MCF 10A (cell line): ENCODE measurements around the gene MAGOHB. TPM values are rescaled to one million over a fixed set of nuclear protein-coding genes. Genes with fewer than 3 reads are reported as not detected.
"Not testable (repeated sequence)": the region's sequence is repeated elsewhere in the genome, so short reads cannot be mapped to it uniquely, and the experiment has no call there.

ENCODE experiments used
- BruUV-seq: library from RNA; stranded (reverse); fragments of 400-500 nt; replicated peaks from 2 replicates; lab custom pipeline; 2021; lab: Mats Ljungman, UMichigan
- CTCF ChIA-PET: fragments of 300-600 bp; sonication (Branson Sonifier 250); formaldehyde crosslinking; extraction: SDS; loops from one replicate; lab custom pipeline; 2021; ENCODE audit warnings: antibody characterized with exemption, inconsistent platforms; lab: Yijun Ruan, JAX
- POLR2A ChIA-PET: fragments of 300-600, 350-650 bp; sonication (Branson Sonifier 250); formaldehyde crosslinking; extraction: SDS; loops from one replicate; lab custom pipeline; 2020; ENCODE audit warnings: antibody characterized with exemption, inconsistent platforms; lab: Yijun Ruan, JAX
- DNase-seq: peaks from one replicate; pipeline ENCODE4 v3.0.0-alpha.2; 2018; ENCODE audit not compliant: unreplicated experiment
- H3K27ac Mint-ChIP-seq: one replicate; pipeline ENCODE4 v1.8.0; 2022; ENCODE audit warnings: mild to moderate bottlenecking, low read depth, mixed read lengths; ENCODE audit not compliant: unreplicated experiment
- H3K27me3 Mint-ChIP-seq: one replicate; pipeline ENCODE4 v1.8.0; 2022; ENCODE audit warnings: mixed read lengths; ENCODE audit not compliant: insufficient read depth, unreplicated experiment
- H3K36me3 Mint-ChIP-seq: one replicate; pipeline ENCODE4 v1.8.0; 2022; ENCODE audit warnings: mild to moderate bottlenecking, moderate library complexity, mixed read lengths; ENCODE audit not compliant: insufficient read depth, unreplicated experiment
- H3K4me1 Mint-ChIP-seq: one replicate; pipeline ENCODE4 v1.8.0; 2022; ENCODE audit warnings: mixed read lengths; ENCODE audit not compliant: insufficient read depth, unreplicated experiment
- H3K4me3 Mint-ChIP-seq: one replicate; pipeline ENCODE4 v1.8.0; 2022; ENCODE audit warnings: mild to moderate bottlenecking, moderate library complexity, mixed read lengths; ENCODE audit not compliant: unreplicated experiment
- H3K9me3 Mint-ChIP-seq: one replicate; pipeline ENCODE4 v1.8.0; 2022; ENCODE audit warnings: mixed read lengths; ENCODE audit not compliant: unreplicated experiment
- CTCF ChIP-seq: fragments of 200-600 bp; IDR thresholded peaks from one replicate; pipeline ENCODE4 v1.8.0; 2022; ENCODE audit warnings: antibody characterized with exemption, mild to moderate bottlenecking; ENCODE audit not compliant: unreplicated experiment
- intact Hi-C: fragments of 100-400 bp; cut with micrococcal nuclease; formaldehyde crosslinking; loops from 2 replicates; pipeline ENCODE4 v1.14.1; 2022
- total RNA-seq: library from RNA; stranded (reverse); gene quantifications from 2 replicates; pipeline ENCODE4 v1.2.3, GENCODE V29; 2022

The MAGOHB gene
- total RNA-seq, 1 experiment from 2014 or later = 44.5 TPM

DNA sequence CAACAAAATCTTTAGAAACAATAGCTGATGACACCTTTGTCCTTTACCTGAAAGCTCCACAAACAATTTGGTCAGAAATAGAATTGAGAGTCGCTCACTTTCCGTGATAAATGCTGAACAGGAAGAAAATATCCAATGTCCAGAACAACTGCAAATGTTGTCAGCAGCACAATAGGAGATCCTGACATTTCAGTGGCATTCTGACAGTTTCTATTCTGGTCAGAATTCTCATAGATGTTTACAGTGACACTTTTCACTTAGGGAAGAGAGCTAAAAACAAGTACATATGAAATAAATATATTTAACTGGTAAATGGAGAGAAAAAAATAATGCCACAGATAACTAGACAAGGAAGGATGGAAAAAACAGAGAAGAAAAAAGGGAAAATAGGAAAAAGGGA is 39.1 kb downstream of the MAGOHB start:
- TF ChIP-seq CTCF = no peak
- Mint-ChIP-seq H3K4me3 (no peak overlapping the region), H3K36me3 (no peaks in the 10 kb centered on the region), H3K9me3 (no peaks in the 10 kb centered on the region), H3K4me1 (peaks cover 8% of the 10 kb centered on the region), H3K27me3 (no peaks in the 10 kb centered on the region), H3K27ac (no peak overlapping the region)
- no peak for DNase-seq
- intact Hi-C loops = no loop called here
- POLR2A ChIA-PET = interaction anchor here (0.5 to 0.6 kb wide), 2 partner anchors 143 to 476 kb away, joined by 3 to 4 read pairs; partner anchors contain the start of gene CLEC1A
- CTCF ChIA-PET = interaction anchor here (1.3 kb wide), 1 partner anchor 338 kb away, joined by 3 read pairs; no protein-coding TSS in a partner anchor
- BruUV-seq = no TSS peak

GRCh38 chr12:10572021-10572490 is 41.4 kb downstream of the MAGOHB start:
- H3K4me3 Mint-ChIP-seq, H3K27me3 Mint-ChIP-seq, CTCF ChIA-PET, H3K36me3 Mint-ChIP-seq, POLR2A ChIA-PET, H3K9me3 Mint-ChIP-seq, H3K4me1 Mint-ChIP-seq, intact Hi-C loops, BruUV-seq, H3K27ac Mint-ChIP-seq: not testable (repeated sequence)
- DNase-seq = peak; percentile 86

DNA sequence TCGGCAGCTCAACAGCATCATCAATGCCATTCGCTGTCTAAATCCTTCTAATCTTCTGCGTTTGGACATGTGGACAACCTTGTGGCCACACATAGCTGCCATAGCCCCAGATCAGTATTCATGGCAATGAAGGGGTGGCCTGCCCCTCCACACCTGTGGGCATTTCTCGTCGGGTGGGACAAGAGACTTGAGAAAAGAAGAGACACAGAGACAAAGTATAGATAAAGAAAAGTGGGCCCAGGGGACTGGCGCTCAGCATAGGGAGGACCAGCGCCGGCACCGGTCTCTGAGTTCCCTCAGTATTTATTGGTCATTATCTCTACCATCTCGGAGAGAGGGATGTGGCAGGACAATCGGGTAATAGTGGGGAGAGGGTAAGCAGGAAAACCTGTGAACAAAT is 42.3 kb downstream of the MAGOHB start:
- Mint-ChIP-seq H3K36me3 (no peaks in the 10 kb centered on the region), H3K4me3 (no peak overlapping the region), H3K9me3 (no peaks in the 10 kb centered on the region), H3K4me1 (peaks cover 8% of the 10 kb centered on the region), H3K27me3 (no peaks in the 10 kb centered on the region), H3K27ac (no peak overlapping the region)
- BruUV-seq = no TSS peak
- intact Hi-C loops = no loop called here
- POLR2A ChIA-PET = no interaction called here
- CTCF ChIA-PET = interaction anchor here (0.6 to 1.1 kb wide), 5 partner anchors 9 to 204 kb away, joined by 3 to 5 read pairs (median 3); no protein-coding TSS in a partner anchor
- DNase-seq = no peak
- TF ChIP-seq CTCF = no peak

GRCh38 chr12:10567813-10568212 is 45.6 kb downstream of the MAGOHB start:
- Mint-ChIP-seq H3K27ac (no peak overlapping the region), H3K4me3 (no peak overlapping the region), H3K27me3 (no peaks in the 10 kb centered on the region), H3K4me1 (peaks cover 8% of the 10 kb centered on the region), H3K36me3 (no peaks in the 10 kb centered on the region), H3K9me3 (no peaks in the 10 kb centered on the region)
- intact Hi-C loops = no loop called here
- DNase-seq = no peak
- no peak for TF ChIP-seq CTCF
- BruUV-seq = no TSS peak
- ChIA-PET POLR2A (no interaction called here), CTCF (interaction anchor here (3.7 kb wide), 1 partner anchor 332 kb away, joined by 14 read pairs; no protein-coding TSS in a partner anchor)
